ENCODE data around the gene PANK2.

GRCh38 chr20:3888622-3889488 is at the start of gene PANK2:
- TF ChIP-seq POLR2A (IDR thresholded peaks at IDR 0.05) = peak; percentile 90
- TF ChIP-seq POLR2AphosphoS5 (IDR thresholded peaks at IDR 0.05) = peak; percentile 96 to 98 (median 97)
- TF ChIP-seq CTCF (IDR thresholded peaks at IDR 0.05) = peak; percentile 40 to 75 (median 48)
- no peak for TF ChIP-seq EP300 (IDR thresholded peaks at IDR 0.05; ENCODE audit: low read depth)

Measured in transverse colon (tissue), 4 donors.